Forelimb muscle (tissue), 1 donor: Measurements from ENCODE around the gene NKRF. TPM values are rescaled to one million over a fixed set of nuclear protein-coding genes. Genes with fewer than 3 reads are reported as not detected.
A peak's percentile ranks its signal among the peaks of the same experiment; 100 is the strongest.

ENCODE experiments used
- DNase-seq: peaks from one replicate; pipeline ENCODE4 v3.0.0-alpha.2; 2013; ENCODE audit warnings: low read depth
- polyA plus RNA-seq: library from polyadenylated mRNA; unstranded; fragments of 120-200 nt; gene quantifications from one replicate; pipeline ENCODE4 v1.2.1, GENCODE V29; 2013; ENCODE audit not compliant: insufficient read length

The NKRF gene
- polyA plus RNA-seq, 1 donor = 7.1 TPM

DNA sequence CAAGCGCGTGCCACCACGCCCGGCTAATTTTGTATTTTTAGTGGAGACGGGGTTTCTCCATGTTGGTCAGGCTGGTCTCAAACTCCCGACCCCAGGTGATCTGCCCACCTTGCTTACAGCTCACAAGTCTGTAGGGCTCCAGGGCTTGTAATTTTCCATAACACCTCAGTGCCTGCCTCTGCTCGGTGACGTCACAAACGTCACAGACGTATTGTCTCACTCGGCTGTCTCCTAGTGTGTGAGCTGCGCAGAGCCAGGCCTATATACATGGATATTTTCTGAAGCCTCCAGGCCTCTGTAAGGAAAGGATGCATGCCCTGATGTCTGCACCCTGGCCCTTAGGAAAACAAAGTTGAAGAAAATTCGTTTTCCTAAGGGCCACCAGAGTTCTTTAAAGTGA, 8.6 kb upstream of the NKRF start:
- no peak for DNase-seq

DNA sequence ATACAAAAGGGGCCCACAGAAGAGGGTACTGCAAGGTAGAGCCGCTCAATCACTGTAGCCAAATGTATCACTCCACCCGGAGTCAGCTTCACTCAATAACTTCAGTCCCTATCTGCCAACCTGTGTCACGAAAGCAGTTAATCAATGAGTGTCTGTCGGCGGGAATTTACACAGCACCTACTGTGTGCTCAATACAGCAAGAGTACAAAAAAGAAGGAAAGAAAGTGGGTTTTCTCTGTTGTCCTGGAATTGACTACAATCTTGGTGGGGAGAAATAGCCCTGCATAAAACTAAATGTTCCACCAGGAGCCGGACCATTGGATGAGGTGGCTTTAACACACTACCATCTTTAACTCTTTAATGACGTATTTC, 780 bp upstream of the NKRF start:
- DNase-seq = no peak

DNA sequence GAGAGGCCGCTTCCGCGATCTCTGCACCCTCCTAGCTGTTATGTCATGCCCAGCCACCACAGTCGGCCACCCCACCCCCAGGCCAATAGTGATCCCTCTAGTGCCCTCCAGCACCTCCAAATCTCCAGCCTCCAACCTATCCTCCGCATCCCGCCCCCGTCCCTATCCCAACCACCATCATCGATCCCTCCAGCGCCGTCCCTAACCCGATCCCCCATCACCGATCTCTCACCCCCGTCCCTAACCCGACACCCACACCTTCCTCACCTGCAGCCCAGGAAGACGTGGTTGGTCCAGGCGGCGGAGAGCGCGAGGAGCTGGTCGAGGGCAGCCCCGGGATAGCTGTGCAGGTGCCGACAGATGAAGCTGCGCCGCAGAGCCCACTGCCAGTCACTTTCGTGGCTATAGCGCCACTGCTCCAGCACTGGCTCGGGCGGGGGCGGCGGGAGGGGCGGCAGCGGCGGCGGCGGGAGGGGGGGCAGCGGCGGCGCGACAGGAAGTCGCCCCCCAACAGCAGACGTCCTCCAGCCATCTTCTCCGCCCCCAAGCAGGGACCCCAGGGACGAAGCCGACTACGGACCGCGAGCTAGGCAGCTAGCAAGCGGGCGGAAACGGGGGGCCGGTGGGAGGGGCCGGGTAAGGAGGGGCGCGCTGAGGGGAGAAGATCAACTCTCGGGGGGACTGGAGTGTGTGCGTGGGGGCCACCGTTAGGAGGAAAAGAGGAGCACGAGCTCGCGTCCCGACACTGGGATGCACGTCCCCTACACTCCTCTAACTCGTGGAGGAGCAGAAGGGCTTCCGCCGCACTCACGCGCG, 552 bp downstream of the NKRF start:
- DNase-seq = no peak

DNA sequence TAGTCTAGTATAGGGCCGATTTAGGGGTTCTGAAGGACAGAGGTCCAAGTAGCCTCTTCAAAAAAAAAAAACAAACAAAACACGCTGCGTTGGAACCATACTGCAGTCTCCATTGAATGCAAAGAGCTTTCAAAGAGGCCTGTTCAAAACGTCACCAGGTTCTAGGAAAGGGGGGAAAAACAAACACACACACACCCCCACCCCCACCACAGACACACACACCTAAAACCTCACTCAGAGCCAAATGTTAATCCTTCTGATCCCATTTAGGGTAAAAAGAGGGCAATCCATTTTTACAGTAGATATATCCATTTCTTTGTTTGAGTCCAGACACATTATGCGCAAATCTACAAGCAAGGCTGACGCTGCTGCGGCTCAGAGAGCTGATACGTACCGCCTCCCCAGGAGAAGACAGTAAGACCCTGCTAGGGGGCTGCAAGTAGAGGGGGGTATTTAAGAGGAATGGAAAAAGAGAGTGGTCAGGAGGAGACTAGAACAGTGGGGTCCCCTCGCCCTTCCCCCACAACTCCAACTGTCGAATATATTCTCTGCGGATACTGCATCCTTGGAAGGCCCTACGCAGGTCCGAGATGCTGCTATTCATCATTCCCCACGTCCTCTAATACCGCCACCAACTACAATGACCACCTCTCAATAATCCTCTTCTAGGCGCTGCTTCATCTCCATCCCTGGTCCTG, 1.3 kb downstream of the NKRF start:
- DNase-seq = no peak

DNA sequence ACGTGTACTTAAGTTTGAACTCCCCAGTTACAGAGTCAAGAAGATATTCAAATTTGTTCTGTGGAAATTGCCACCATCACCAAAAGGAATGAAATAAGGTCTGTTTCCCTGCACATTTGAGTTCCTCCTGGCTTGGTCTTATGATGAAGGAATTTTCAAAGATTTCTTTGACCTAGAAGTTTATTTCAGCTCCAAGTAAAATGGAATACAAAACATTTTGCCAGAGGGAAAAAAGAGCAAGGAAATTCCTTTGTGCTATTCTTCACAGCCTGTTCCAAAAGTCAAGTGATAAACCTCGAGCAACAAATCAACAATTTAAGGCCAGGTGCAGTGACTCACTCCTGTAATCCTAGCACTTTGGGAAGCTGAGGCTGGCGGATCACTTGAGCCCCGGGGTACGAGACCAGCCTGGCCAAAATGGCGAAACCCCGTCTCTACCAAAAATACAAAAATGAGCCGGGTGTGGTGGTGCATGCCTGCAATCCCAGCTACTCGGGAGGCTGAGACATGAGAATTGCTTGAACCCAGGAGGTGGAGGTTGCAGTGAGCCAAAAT, 3.4 kb downstream of the NKRF start:
- no peak for DNase-seq

DNA sequence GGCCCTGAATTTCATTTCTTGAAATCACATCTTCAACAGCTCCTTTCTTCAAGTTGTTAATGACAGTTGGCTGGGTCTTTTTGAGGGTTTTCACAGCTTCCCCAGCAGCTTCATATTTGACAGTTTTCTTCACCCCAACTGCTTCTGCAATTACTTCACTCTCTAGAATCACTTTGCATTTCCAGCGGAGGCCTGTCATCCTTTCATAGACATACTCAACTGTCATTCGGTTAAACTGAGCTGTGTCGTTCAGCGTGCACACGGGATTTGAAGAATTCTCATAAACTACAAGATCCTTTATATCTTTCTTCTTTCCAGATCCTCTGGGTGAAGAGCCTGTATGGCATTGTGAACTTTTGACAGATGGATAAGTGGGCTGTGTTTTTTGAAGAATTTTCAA, 16.4 kb downstream of the NKRF start:
- no peak for DNase-seq

DNA sequence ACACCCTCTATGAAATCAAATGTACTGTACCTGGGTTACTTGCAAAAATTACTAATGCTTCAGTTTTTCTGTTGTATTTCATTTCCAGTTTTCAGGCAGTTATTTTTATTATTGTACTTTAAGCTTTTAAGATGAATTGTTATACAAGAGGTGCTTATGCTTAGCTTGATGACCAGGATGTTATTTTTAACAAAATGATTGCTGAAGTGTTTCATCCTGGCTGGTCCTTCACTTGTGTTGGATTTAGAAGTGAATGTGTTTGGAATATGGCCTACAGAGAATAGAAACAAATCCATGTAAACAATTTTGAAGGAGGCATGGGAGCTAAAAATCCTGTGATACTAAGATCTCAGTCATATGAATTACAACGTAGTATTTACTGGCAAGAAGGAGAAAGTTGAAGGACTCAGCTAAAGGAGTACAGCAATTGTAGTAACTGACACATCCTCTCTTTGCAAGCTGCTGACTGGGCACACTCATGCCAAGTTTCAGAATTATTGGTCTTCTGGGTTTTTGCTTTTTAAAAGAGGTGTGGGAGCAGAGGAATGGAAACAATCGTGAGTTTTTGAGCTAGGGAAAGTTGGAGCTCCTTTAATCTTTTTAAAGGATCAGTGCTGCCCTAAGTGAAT, 22.7 kb downstream of the NKRF start:
- no peak for DNase-seq

DNA sequence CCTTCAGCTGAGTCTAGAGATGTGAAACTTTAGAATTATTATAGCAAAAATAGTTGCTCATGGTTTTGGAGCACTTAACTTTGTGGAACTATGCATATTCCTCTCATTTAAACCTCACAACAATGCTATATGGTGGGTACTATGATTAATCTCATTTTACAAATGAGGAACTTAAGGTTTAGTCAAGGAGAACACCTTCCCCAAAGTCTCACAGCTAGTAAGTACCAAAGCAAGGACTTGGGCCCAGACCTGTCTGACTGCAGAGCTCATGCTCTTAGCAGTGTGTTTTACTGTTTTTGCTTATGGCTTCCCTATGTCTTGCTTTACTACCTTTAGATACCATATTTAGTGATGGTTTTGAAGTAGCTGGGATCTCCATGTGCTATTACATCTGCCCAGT, 26.8 kb downstream of the NKRF start:
- no peak for DNase-seq

DNA sequence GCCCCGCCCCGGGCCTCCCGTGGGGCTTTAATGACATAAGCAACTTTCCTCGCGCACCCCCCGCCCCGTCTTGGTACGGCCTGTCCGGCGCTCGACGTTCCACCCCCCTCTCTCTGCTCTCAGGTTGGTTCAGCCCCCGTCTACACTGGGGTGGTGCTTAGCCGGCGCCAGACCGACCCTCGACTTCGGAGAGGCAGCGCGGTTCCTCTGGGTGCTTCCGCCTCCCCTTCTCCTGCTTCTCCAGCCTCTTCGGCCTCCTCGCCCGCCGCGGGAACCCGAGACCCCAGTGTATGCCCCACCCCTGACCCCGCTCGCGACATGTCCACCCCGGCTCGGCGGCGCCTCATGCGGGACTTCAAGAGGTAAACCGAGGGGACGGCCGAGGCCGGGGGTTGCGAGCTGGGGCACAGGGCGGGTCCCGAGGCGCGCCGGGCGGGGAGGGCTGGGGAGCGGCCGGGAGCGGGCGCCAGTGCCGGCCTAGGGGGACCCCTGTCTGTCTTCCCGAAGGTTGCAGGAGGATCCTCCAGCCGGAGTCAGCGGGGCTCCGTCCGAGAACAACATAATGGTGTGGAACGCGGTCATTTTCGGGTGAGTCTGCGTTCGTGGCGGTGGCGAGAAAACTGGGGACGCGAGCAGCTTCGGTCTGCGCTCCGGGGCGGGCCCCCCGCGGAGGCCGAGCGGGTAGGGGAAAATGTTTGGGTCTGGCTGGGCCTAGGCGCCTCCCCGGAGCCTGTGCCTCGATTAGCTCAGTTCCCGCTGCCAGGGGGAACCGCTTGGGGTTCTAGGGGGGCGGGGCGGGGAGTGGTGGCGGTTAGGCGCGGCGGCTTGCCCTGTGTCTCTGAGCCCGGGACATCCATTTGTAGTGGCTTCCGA, 31.6 kb downstream of the NKRF start, which contains the start of gene UBE2A:
TSS of gene UBE2A (plus strand) at position 170 of the 873 bp plus-strand sequence. CDS start at position 319, 149 bp downstream.
- DNase-seq = peak; percentile 59

DNA sequence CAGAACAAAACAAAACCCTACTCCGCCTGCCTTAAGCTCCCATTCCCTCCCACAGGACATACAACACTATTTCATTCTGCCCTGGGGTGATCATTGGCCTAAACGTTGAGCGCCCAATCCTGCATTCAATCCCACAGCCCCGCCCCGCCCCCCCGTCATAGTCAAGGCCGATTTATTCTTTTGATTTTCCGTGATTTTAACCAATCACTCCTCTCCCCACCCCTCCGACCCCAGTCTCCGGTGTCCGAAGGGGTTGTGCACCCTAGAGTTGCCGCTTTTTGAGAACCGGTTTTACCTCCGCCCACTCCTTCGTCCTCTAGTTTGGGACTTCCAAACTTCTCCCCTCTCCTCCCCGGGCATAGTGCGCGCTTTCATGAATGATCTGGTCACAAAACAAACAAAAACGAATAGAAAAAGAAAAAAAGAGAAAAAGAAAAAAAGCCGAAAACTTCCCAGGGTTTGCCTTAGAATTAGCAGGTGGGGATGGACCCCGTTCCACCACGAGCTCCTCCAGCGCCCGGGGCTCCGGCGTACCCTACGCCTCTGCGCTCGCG, 32.3 kb downstream of the NKRF start:
- peak; percentile 5 for DNase-seq

DNA sequence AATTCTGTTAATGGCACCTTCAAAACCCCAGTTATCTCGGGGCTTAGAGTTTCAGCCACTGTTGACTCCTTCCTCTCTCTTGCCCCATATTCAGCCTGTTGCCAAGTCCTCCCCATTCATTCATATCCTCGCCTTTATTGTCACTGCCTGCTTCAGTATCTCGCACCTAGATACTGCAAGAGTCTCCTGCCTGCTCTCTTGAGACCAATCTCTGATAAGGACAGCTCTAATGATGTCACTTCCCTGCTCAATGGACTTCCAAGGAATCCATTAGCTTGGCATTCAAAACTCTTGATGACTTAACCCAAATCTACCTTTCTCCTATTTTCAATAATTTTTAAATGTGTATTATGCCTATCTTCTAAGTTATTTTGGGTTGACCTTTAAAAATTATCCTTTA, 33.0 kb downstream of the NKRF start:
- DNase-seq = no peak

DNA sequence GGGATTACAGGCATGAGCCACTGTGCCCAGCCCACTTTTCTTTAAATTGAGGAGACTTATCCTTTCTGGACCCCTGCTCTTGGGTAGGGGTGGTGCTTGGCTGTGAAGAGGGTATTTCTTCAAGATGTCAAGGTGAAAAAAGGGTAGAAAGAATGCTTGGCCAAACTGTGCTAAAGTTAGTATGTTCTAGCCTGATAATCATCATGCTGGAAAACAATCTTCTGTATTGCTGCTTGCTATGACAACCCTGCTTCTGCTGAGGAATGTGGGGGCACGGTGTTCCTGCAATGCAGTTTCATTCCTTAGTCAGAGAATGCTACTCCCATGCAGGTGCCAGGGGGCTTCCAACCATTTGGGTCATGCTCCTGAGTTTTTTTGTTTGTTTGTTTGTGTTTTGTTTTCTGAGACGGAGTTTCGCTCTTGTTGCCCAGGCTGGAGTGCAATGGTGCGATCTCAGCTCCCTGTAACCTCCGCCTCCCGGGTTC, 35.8 kb downstream of the NKRF start:
- DNase-seq = no peak

DNA sequence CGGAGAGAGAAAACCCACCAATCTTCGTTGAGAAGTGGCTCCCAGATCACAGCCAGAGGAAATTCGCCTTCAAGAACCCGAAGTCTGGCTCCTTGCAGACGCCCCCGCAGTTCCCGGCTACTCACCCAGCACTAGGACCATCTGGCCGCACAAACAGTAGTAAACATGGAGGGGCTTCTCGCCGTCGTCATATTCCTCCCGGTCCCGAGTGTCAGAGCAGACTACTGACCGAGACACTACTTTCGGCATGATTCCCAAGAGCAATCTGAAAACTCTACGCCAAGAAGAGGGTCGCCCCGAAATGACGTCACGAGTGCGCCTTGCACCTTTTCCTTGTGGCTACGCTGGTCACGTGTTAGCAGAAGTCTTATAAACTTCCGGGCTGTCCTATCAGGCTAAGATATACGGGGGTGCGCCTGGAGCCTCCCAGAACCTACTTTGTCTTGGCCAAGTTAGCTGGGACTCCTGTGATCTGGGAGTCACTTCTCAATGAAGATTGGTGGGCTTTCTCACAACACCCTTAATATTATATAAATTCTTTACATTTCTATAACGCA, 41.0 kb downstream of the NKRF start, which contains the start of gene STEEP1:
TSS of gene STEEP1 (minus strand) at position 303 of the 557 bp plus-strand sequence. CDS start at position 249, 54 bp downstream.
- DNase-seq = peak; percentile 86

DNA sequence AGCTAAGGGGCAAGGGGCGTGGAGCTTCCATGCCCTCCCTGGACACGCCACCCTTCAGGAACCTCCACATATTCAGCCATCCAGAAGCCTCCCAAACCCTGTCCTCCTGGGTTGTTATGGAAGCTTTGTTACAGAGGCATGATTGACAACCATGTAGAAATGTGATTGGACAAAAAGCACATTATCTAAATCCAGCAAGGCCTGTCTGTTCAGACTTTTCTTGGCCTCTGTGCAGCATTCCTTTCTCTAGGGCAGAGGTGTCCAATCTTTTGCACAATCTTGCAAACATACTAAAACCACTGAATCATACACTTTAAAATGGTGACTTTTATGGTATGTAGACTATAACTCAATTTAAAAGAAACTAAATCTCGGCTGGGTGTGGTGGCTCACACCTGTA, 53.7 kb downstream of the NKRF start:
- no peak for DNase-seq

DNA sequence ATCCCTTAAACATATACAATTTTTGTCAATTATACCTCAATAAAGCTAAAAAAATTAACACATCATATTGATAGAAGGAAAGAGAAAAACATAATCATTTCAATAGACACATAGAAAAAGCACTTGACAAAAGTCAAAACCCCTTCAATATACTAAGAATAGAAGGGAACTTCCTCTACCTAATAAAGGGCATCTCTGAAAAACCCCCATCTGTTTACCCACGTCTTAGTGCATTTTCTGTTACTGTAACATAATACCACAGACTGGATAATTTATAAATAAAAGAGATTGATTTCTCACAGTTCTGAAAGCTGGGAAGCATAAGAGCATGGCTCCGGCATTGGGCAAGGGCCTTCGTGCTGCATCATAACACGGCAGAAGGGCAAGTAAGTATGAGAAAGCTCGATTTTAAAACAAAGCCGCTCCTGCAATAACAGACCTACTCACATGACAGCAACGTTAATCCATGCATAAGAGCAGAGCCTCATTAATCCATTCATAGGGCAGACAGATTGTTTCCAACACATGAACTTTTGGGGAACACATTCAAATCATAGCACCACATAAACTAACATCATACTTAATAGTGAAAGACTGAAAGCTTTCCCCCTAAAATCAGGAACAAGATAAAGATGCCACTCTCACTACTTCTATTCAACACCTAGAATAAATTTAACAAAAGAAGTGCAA, 56.8 kb downstream of the NKRF start:
- DNase-seq = no peak

DNA sequence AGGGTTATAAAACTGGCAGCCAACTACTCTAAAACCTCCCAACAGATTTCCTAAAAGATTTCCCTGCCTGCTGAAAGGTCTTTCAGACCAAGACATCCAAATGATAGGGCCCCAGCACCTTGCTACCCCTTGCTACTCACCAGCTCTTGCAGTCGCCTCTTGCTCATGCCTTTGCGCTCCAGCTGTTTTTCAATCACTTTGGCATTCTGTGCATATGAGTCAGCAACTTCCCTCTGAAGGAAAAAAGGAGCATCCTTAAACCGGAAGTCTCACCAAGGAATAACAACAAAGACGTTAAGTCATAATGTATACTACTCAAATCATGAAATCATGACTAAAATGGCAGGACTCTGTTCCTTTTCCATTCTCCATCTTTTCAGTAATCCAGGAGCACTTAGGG, 65.0 kb downstream of the NKRF start:
- no peak for DNase-seq

DNA sequence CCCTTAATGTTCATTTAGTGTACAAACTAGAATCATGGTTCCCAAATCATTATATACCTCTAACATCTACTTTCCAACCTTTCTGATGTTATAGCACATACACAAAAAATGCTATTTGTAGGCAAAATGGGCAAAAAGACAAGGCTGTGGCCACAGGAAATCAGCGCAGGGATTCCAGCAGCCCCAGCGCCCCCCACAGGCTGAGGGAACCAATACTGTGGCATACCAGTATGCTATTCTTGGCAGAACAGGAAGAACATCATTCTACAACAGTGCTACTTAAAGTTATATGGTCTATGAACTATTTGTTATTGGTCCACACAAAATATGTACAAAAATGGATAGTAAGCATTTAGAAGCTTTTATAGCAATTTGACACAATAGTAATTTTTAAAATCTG, 66.4 kb downstream of the NKRF start:
- DNase-seq = no peak
